ENCODE measurements around the gene ISOC1. TPM values are rescaled to one million over a fixed set of nuclear protein-coding genes. Genes with fewer than 3 reads are reported as not detected.

The ISOC1 gene
- total RNA-seq, 1 donor from 2014 or later, result 26.6 TPM

DNA sequence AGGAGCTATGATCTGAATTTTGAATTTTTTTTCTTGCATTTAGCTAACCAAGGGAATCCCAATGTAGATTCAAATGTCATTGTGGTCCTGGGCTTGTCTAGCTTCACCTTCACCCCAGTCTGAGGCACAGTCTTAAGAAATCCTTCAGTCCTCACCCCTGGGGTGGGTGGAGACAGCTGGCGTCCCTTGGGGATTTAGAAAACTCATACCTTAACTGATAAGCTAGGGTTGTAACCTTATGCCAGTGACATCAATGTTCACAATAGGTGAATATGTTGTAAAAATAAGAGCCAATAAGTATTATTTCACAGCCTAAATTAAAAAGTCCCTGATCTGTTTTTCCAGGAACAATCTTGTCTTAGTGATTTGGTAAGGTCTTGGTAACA is 4.6 kb downstream of the ISOC1 start:
- no peak overlapping the region for H3K27ac Mint-ChIP-seq
- no peaks in the 10 kb centered on the region for H3K36me3 Mint-ChIP-seq (ENCODE audit: low read depth)
- H3K4me3 Mint-ChIP-seq (ENCODE audit: low read depth), result no peak overlapping the region
- peaks cover 21% of the 10 kb centered on the region for H3K4me1 Mint-ChIP-seq (ENCODE audit: low read depth)
- no peaks in the 10 kb centered on the region for H3K27me3 Mint-ChIP-seq (ENCODE audit: low read depth)
- DNase-seq (ENCODE audit: low spot score), result no peak
- intact Hi-C loops (cut with micrococcal nuclease), result no loop called here
- H3K9me3 Mint-ChIP-seq, result no peaks in the 10 kb centered on the region

DNA sequence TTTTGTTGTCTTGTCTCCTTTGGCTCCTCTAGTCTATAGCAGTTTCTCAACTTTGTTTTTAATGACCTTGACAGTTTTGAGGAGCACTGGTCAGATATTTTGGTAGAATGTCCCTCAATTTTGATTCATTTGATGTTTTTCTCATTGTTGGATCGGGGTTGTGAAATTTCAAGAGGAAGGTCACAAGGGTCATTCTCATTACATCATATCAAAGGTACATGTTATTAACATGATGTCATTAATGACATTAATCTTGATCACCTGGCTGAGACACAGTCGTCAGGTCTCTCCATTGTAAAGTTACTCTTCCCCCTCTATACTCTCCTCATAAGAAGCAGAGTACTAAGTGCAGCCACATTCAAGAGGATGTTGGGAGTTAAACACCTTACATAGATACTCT is 7.2 kb downstream of the ISOC1 start:
- Mint-ChIP-seq H3K4me1 (ENCODE audit: low read depth) (peaks cover 12% of the 10 kb centered on the region), H3K4me3 (ENCODE audit: low read depth) (no peak overlapping the region), H3K27ac (no peak overlapping the region), H3K9me3 (no peaks in the 10 kb centered on the region), H3K27me3 (ENCODE audit: low read depth) (no peaks in the 10 kb centered on the region), H3K36me3 (ENCODE audit: low read depth) (peaks cover 10% of the 10 kb centered on the region)
- intact Hi-C loops (cut with micrococcal nuclease), result no loop called here
- DNase-seq (ENCODE audit: low spot score), result no peak

DNA sequence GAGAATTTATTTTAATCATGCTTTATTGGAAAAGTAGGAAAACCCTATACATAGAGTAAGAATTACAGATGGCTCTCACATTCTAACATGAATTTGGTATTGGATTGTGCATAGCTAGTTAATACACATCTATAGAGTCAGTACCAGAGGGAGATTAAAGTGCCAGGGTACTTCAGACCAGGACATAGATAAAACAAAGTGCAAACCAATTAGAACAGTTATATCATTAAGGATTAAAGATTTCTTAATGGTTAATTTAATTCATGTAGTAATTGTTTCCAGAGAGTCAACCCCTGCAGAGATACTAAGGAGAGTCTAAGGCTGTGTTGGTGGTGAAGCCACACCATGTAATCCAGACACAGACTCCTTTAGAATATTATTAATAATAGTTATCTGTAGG is 8.8 kb downstream of the ISOC1 start:
- no peaks in the 10 kb centered on the region for H3K27me3 Mint-ChIP-seq (ENCODE audit: low read depth)

DNA sequence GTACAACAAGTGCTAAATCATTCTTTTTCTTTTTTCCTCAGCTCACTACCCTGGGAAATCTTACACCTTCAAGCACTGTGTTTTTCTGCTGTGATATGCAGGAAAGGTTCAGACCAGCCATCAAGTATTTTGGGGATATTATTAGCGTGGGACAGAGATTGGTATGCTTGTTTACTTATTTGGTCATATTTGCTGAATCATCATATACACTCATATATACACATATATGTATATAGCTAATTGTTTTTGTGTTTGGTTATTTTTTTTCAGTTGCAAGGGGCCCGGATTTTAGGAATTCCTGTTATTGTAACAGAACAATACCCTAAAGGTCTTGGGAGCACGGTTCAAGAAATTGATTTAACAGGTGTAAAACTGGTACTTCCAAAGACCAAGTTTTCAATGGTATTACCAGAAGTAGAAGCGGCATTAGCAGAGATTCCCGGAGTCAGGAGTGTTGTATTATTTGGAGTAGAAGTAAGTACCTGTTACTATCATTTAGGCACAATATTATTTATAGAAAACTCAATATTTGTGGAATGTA is 10.4 kb downstream of the ISOC1 start:
- H3K36me3 Mint-ChIP-seq (ENCODE audit: low read depth), result peaks cover 17% of the 10 kb centered on the region

More for the DNA sequence above, 8.8 kb downstream of the ISOC1 start:
- intact Hi-C loops (cut with micrococcal nuclease), result no loop called here
- H3K27ac Mint-ChIP-seq, result no peak overlapping the region
- H3K4me3 Mint-ChIP-seq (ENCODE audit: low read depth), result no peak overlapping the region
- peaks cover 2% of the 10 kb centered on the region for H3K4me1 Mint-ChIP-seq (ENCODE audit: low read depth)
- peaks cover 17% of the 10 kb centered on the region for H3K36me3 Mint-ChIP-seq (ENCODE audit: low read depth)
- H3K9me3 Mint-ChIP-seq, result no peaks in the 10 kb centered on the region
- DNase-seq (ENCODE audit: low spot score), result no peak

DNA sequence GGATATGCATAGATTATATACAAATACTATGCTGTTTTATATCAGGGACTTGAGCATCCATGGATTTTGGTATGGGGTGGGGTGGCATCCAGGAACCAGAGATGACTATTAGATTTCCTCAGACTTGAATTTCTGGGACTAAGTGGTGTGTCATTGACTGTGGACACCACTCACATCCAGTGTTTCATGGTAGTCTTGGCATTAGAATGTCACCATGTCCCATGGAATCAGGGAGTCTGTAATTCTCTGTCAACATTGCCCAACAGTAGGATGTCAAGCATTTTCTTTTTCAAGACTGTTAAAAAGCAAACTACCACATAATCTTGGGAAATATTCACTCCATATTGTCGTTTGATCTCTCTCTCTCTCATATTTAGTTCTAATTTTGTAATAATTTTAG is 13.1 kb downstream of the ISOC1 start:
- Mint-ChIP-seq H3K9me3 (no peaks in the 10 kb centered on the region), H3K27ac (no peak overlapping the region), H3K27me3 (ENCODE audit: low read depth) (no peaks in the 10 kb centered on the region), H3K36me3 (ENCODE audit: low read depth) (peaks cover 17% of the 10 kb centered on the region), H3K4me3 (ENCODE audit: low read depth) (no peak overlapping the region), H3K4me1 (ENCODE audit: low read depth) (peaks cover 4% of the 10 kb centered on the region)
- DNase-seq (ENCODE audit: low spot score), result no peak
- intact Hi-C loops (cut with micrococcal nuclease), result no loop called here

More for the DNA sequence above, 10.4 kb downstream of the ISOC1 start:
- H3K9me3 Mint-ChIP-seq, result no peaks in the 10 kb centered on the region
- no peaks in the 10 kb centered on the region for H3K27me3 Mint-ChIP-seq (ENCODE audit: low read depth)
- intact Hi-C loops (cut with micrococcal nuclease), result no loop called here
- DNase-seq (ENCODE audit: low spot score), result no peak
- H3K4me3 Mint-ChIP-seq (ENCODE audit: low read depth), result no peak overlapping the region
- H3K27ac Mint-ChIP-seq, result no peak overlapping the region
- no peaks in the 10 kb centered on the region for H3K4me1 Mint-ChIP-seq (ENCODE audit: low read depth)

DNA sequence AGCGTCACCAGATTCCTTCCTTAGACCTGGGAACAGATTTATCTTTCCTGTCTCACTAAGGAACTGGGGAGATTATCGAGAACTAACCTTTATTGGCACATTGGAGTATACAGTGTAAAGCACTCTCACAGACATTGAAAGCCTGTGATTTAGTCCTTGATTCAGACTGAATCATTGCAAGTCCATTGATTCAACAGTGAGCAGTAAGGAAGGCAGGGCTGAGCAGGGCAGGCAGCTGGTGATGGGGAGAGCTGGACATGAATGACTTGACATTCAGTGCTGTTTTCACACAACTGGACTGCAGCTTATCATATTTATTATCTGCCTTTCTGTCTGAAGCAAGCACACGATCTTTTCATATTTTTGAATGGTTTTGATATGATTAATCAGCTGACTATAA is 16.2 kb downstream of the ISOC1 start:
- peaks cover 13% of the 10 kb centered on the region for H3K4me1 Mint-ChIP-seq (ENCODE audit: low read depth)
- no peak overlapping the region for H3K4me3 Mint-ChIP-seq (ENCODE audit: low read depth)
- DNase-seq (ENCODE audit: low spot score), result no peak

DNA sequence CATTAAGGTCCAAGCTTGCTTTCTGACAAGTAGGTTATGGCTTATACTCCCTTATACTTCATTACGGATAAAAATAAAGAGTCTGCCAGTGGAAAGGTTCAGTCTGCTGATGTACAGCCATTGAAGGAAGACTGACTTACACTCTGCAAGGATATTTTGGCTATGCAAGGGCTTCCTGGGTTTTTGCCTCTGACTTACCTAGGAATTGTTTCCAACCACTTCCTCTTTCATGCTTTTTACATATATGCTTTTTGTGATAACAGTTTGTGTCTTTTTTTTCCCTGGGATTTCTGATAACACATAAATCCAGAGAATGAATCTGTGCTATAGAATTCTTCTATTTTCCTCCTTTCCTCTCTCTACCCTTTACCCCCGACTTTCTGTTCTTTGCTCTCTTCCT is 16.8 kb downstream of the ISOC1 start:
- Mint-ChIP-seq H3K4me1 (ENCODE audit: low read depth) (peaks cover 13% of the 10 kb centered on the region), H3K27ac (no peak overlapping the region), H3K9me3 (no peaks in the 10 kb centered on the region), H3K36me3 (ENCODE audit: low read depth) (peaks cover 10% of the 10 kb centered on the region), H3K27me3 (ENCODE audit: low read depth) (no peaks in the 10 kb centered on the region), H3K4me3 (ENCODE audit: low read depth) (no peak overlapping the region)
- intact Hi-C loops (cut with micrococcal nuclease), result no loop called here
- DNase-seq (ENCODE audit: low spot score), result no peak

More for the DNA sequence above, 16.2 kb downstream of the ISOC1 start:
- H3K9me3 Mint-ChIP-seq, result no peaks in the 10 kb centered on the region
- intact Hi-C loops (cut with micrococcal nuclease), result no loop called here
- no peak overlapping the region for H3K27ac Mint-ChIP-seq
- H3K36me3 Mint-ChIP-seq (ENCODE audit: low read depth), result peaks cover 14% of the 10 kb centered on the region
- H3K27me3 Mint-ChIP-seq (ENCODE audit: low read depth), result no peaks in the 10 kb centered on the region

DNA sequence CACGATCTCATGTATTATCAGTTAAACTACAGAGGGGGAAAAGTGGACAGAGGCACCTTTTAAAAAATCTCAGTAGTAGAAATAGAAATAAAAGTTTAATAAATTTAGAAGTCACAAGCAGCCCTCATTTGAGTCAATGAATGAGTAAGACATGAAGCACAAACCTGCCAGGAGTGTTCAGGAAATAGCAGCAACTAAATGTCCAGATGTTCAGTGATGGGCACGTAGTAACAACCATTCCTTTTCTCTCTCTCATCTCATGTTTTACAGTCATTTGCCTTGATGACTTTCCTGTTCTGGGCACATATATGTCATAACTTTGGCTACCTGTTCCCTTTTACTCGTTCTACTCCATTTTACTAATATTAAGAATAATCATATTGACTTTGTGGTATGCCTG is 17.7 kb downstream of the ISOC1 start:
- H3K9me3 Mint-ChIP-seq, result no peaks in the 10 kb centered on the region
- peaks cover 2% of the 10 kb centered on the region for H3K36me3 Mint-ChIP-seq (ENCODE audit: low read depth)

DNA sequence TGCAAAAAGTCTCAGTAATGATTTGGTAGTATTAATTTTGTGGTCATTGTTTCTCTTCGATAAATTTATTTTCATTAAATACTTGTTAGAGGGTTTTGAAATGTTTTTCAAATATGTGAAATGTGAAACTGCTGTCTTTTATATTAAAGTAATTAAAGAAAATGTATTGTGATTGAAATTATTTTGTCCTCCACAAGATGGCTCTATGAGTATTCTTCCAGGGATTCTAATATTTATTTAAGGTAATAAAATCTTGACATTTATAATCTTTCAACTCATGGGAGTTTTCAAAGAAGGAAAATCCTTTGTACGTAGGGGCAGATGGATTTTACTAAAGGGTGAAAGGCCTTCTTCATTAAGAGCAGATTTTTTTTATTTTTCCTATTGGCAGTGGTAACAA is 19.3 kb downstream of the ISOC1 start:
- H3K27ac Mint-ChIP-seq, result no peak overlapping the region
- no peak overlapping the region for H3K4me3 Mint-ChIP-seq (ENCODE audit: low read depth)
- no peaks in the 10 kb centered on the region for H3K9me3 Mint-ChIP-seq
- DNase-seq (ENCODE audit: low spot score), result no peak
- peaks cover 13% of the 10 kb centered on the region for H3K4me1 Mint-ChIP-seq (ENCODE audit: low read depth)
- no peaks in the 10 kb centered on the region for H3K36me3 Mint-ChIP-seq (ENCODE audit: low read depth)
- intact Hi-C loops (cut with micrococcal nuclease), result no loop called here
- no peaks in the 10 kb centered on the region for H3K27me3 Mint-ChIP-seq (ENCODE audit: low read depth)

More for the DNA sequence above, 17.7 kb downstream of the ISOC1 start:
- no peaks in the 10 kb centered on the region for H3K27me3 Mint-ChIP-seq (ENCODE audit: low read depth)
- H3K4me3 Mint-ChIP-seq (ENCODE audit: low read depth), result no peak overlapping the region
- DNase-seq (ENCODE audit: low spot score), result no peak
- H3K4me1 Mint-ChIP-seq (ENCODE audit: low read depth), result peaks cover 13% of the 10 kb centered on the region
- H3K27ac Mint-ChIP-seq, result no peak overlapping the region
- intact Hi-C loops (cut with micrococcal nuclease), result no loop called here

DNA sequence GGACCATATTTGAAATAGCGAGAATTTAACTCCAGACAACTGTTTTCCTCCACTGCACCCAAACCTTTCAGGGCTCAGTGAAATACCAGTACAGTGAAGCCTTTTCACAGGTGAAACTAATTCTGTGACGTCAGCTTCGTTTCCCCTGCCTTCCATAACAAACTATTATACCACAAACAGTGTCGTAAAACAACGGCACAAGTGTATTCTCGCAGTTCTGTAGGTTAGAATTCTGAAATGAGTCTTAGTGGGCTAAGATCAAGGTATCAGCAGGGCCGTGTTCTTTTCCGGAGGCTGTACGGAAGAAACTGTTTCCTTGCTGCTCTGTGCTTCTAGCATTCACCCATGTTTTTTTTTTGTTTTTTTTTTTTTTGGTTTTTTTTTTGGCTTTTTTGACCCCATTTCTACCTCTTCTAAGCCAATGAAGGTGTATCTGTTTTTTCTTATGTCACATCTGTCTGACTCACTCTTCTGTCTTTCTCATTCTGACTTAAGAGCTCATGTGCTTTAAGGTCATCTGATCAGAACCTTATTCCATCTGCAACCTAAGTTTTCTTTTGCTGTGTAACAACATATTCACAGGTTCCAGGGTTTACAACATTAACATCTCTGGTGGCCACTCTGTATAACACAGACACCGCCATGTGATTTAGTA is 20.1 kb downstream of the ISOC1 start:
- no peaks in the 10 kb centered on the region for H3K36me3 Mint-ChIP-seq (ENCODE audit: low read depth)
- DNase-seq (ENCODE audit: low spot score), result no peak
- no peak overlapping the region for H3K27ac Mint-ChIP-seq
- peaks cover 13% of the 10 kb centered on the region for H3K4me1 Mint-ChIP-seq (ENCODE audit: low read depth)
- H3K27me3 Mint-ChIP-seq (ENCODE audit: low read depth), result no peaks in the 10 kb centered on the region
- no peaks in the 10 kb centered on the region for H3K9me3 Mint-ChIP-seq
- no peak overlapping the region for H3K4me3 Mint-ChIP-seq (ENCODE audit: low read depth)
- intact Hi-C loops (cut with micrococcal nuclease), result no loop called here

DNA sequence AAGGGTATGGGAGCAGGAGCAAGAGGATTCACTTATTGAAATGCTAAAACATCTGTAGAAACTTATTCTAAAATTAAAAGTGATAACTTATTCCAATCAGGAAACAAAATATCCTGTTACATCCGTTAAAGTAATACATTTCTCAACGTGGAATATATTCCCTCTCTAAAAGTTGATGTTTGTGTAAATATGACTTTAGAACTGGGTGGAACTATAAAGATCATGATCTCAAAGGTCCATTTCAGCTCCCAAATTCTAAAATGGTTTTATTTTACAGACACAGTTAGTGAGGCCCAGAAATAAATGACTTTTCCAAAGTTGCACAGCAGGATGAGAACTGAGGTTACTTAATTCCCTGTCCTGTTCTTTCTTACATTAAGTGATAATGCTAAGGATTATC is 21.1 kb downstream of the ISOC1 start:
- no peak overlapping the region for H3K27ac Mint-ChIP-seq
- DNase-seq (ENCODE audit: low spot score), result no peak
- peaks cover 13% of the 10 kb centered on the region for H3K4me1 Mint-ChIP-seq (ENCODE audit: low read depth)
- H3K27me3 Mint-ChIP-seq (ENCODE audit: low read depth), result no peaks in the 10 kb centered on the region
- intact Hi-C loops (cut with micrococcal nuclease), result no loop called here
- H3K4me3 Mint-ChIP-seq (ENCODE audit: low read depth), result no peak overlapping the region
- H3K9me3 Mint-ChIP-seq, result no peaks in the 10 kb centered on the region
- no peaks in the 10 kb centered on the region for H3K36me3 Mint-ChIP-seq (ENCODE audit: low read depth)

DNA sequence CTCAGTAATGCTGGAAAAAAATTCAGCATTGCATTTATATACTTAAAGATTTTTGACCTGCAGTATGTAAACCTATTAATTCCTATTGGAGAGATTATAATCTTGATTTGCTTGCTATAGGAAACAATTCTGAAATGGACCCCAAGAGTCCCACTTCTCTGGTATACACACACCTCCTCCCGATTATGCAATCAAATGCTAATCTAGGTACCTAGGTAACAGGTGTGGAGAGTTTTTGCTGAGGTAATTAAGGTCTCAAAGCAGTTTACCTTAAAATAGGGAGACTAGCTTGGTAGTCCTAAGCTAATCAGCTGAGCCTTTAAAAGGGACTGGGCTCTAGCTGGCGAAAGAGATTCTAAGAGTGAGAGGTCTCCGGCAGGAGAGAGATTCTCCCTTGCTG is 22.2 kb downstream of the ISOC1 start:
- no peak overlapping the region for H3K4me3 Mint-ChIP-seq (ENCODE audit: low read depth)
- intact Hi-C loops (cut with micrococcal nuclease), result no loop called here
- no peaks in the 10 kb centered on the region for H3K27me3 Mint-ChIP-seq (ENCODE audit: low read depth)
- peaks cover 8% of the 10 kb centered on the region for H3K4me1 Mint-ChIP-seq (ENCODE audit: low read depth)
- no peak for DNase-seq (ENCODE audit: low spot score)
- no peaks in the 10 kb centered on the region for H3K36me3 Mint-ChIP-seq (ENCODE audit: low read depth)
- no peaks in the 10 kb centered on the region for H3K9me3 Mint-ChIP-seq
- H3K27ac Mint-ChIP-seq, result no peak overlapping the region

DNA sequence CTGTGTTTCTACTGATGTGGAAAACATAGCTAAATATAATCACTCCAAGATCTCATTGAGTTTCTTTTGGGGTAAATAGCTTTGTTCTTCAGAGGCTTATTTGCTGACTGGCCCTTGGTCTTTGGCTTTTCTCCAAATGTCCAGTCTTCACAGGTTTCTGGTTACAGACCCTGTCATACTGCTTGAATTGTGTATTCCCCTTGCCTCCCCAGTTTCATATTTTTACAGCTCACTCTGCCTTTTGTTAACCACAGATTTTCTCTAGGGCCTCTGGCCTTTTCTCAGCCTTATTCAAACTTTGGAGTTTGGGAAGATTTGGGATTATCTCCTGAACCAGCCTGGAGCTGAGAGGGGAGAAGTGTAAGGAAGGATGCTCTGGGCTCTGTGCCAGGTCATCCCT is 23.9 kb downstream of the ISOC1 start:
- Mint-ChIP-seq H3K9me3 (no peaks in the 10 kb centered on the region), H3K27me3 (ENCODE audit: low read depth) (no peaks in the 10 kb centered on the region), H3K4me1 (ENCODE audit: low read depth) (peaks cover 8% of the 10 kb centered on the region), H3K4me3 (ENCODE audit: low read depth) (no peak overlapping the region), H3K36me3 (ENCODE audit: low read depth) (no peaks in the 10 kb centered on the region), H3K27ac (no peak overlapping the region)
- DNase-seq (ENCODE audit: low spot score), result no peak
- intact Hi-C loops (cut with micrococcal nuclease), result no loop called here

DNA sequence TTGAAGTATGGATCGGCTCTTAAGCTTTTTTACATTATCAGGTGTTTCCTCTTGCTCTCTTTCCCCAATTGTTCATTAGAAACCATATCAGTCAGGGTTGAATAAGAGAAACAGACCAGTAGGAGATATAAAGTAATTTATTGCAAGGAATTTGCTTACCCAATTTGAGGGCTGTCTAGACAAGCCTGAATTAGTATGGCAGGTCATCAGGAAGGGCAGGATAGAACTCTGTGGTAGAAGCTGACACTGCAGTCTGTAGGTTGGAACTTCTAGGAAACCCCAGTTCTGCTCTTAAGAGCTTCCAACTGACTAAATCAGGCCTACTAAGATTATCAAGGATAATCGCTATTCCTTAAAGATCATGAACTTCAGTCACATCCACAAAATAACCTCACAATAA is 24.3 kb downstream of the ISOC1 start:
- no peak overlapping the region for H3K27ac Mint-ChIP-seq
- no peak for DNase-seq (ENCODE audit: low spot score)
- no peak overlapping the region for H3K4me3 Mint-ChIP-seq (ENCODE audit: low read depth)
- no peaks in the 10 kb centered on the region for H3K9me3 Mint-ChIP-seq
- peaks cover 8% of the 10 kb centered on the region for H3K4me1 Mint-ChIP-seq (ENCODE audit: low read depth)
- intact Hi-C loops (cut with micrococcal nuclease), result no loop called here
- no peaks in the 10 kb centered on the region for H3K36me3 Mint-ChIP-seq (ENCODE audit: low read depth)
- H3K27me3 Mint-ChIP-seq (ENCODE audit: low read depth), result no peaks in the 10 kb centered on the region

Data from activated T-helper 2 cell treated with anti-CD3 and anti-CD28 coated beads, Interferon-gamma antibody, Interleukin-2, Interleukin-4, amounts not matched to agents 10 μg/mL and 5 μg/mL and 100 μg/mL, durations not matched to agents 14 hours and 24 hours and 36 hours (primary cell).